Measurements from ENCODE around the gene CASZ1.

DNA sequence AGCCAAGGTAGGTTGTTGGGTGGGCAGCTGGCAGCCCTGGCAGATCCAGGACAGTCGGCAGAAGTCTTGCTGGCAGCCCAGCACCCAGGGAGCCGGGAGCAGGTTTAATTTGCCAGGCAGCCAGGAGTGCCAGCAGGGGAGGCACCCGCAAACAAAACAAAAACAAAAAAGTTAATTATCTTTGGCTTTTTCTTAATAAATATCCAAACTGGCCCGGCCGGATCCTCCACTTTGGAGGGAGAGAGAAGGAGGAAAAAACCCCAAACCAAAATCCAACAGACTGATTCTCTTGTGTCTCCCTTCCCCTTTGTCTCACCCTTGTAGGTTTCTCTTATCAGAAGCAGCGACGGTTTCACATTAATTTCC lies 97.0 kb downstream of the CASZ1 start:
- TF ChIP-seq TAF7 (tag; IDR thresholded peaks at IDR 0.05) (no peak), NR2F6 (CRISPR knock-in tag; IDR thresholded peaks at IDR 0.05) (no peak)
